Esophagus squamous epithelium (tissue), 5 donors: ENCODE data around the gene CHRNA4. TPM values are rescaled to one million over a fixed set of nuclear protein-coding genes. Genes with fewer than 3 reads are reported as not detected.
"Not testable (repeated sequence)": the region's sequence is repeated elsewhere in the genome, so short reads cannot be mapped to it uniquely, and the experiment has no call there.

ENCODE experiments used
- DNase-seq: peaks from one replicate; lab custom pipeline; 2025; lab: John Stamatoyannopoulos, UW
- H3K27ac ChIP-seq, 4 donors: fragments of 200-600 bp; sonication (generic); one replicate each; pipeline ENCODE4 v1.5.1; 2016 to 2019; ENCODE audit warnings: mild to moderate bottlenecking in 1 of 4
- H3K27me3 ChIP-seq, 4 donors: fragments of 200-600 bp; sonication (generic); 1 replicate in 3 of 4; 2 replicates in 1 of 4; pipeline versions ENCODE4 v1.5.1 to v1.6.0; 2017 to 2021; ENCODE audit warnings: antibody characterized with exemption in 1 of 4
- H3K36me3 ChIP-seq, 3 donors: fragments of 200-600 bp; sonication (generic); one replicate each; pipeline ENCODE4 v1.5.1; 2016 to 2019
- H3K4me1 ChIP-seq, 3 donors: fragments of 200-600 bp; sonication (generic); one replicate each; pipeline ENCODE4 v1.5.1; 2017 to 2019
- H3K4me3 ChIP-seq, 4 donors: fragments of 200-600 bp; sonication (generic); 1 replicate in 3 of 4; 2 replicates in 1 of 4; pipeline ENCODE4 v1.5.1; 2016 to 2019; ENCODE audit warnings: mild to moderate bottlenecking in 2 of 4, moderate library complexity in 1 of 4
- H3K9me3 ChIP-seq, 3 donors: fragments of 200-600 bp; sonication (generic); one replicate each; pipeline ENCODE4 v1.5.1; 2016 to 2019
- POLR2A ChIP-seq, 4 donors: fragments of 450-650 bp; IDR thresholded peaks; one replicate each; pipeline ENCODE4 v1.6.1; 2017; ENCODE audit warnings: antibody characterized with exemption in 4 of 4, mild to moderate bottlenecking in 4 of 4, moderate library complexity in 3 of 4
- WGBS, 2 donors: methylation state at CpG; one replicate each; pipeline ENCODE4 v1.1.5; 2018; 5-methylcytosine and 5-hydroxymethylcytosine counted together
- intact Hi-C: fragments of 100-400 bp; cut with DNase I; formaldehyde crosslinking; loops from one replicate; pipeline ENCODE4 v1.15.0; 2022
- total RNA-seq, 4 donors: library from RNA; depleted of rRNA; stranded (reverse); fragments of >200 nt; gene quantifications; one replicate each; pipeline ENCODE4 v1.1.0, GENCODE V29; 2016
- TF ChIP-seq, protein P1 (sequence below), 6 experiments: fragments of 450-650 bp in 4 of 6; fragments of 200-600 bp in 2 of 6; sonication (generic) in 2 of 6; IDR thresholded peaks; one replicate each; pipeline ENCODE4 v1.5.1; 2016 to 2019; ENCODE audit warnings: antibody characterized with exemption in 6 of 6, mild to moderate bottlenecking in 4 of 6, moderate library complexity in 4 of 6
- donor health status: DM: yes; HTN: yes; CAD: no.

The CHRNA4 gene
- total RNA-seq, 4 donors from 2014 or later, result not detected

DNA sequence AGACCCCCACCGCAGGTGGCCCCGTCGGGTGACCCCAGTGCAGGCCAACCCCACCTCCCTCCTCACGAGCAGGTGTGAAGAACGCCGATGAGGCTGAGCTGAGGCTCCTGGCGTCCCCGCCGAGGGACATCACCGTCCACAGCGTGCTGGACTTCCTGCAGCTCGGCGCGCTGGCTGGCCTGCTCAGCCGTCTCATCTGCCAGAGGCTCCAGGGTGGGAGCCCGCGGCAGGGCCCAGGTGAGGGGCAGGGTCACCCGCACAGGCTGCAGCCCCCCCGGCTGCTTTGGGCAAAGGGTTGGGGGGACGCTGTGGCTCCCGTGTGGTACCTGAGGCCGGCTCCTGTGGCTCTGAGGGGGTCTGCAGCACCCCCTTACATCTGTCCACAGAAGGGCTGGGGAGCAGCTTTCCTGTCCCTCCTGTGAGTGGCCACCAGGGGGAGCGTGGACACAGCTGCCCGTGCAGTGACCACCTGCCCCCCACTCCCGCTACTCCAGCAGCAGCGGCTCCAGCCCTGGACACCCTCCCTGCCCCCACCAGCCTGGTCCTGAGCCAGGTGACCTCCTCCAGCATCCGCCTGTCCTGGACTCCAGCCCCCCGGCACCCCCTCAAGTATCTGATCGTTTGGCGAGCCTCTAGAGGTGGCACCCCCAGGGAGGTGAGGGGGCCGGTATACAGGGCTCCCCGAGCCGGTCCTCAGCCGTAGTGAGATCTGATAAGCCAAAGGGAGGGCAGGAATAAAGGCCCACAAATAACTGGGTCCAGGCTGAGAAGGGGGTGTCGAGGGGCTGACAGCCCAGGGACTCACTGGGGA, 51.7 kb downstream of the CHRNA4 start:
- Histone ChIP-seq H3K4me3 (no peak overlapping the region), H3K4me1 (peaks cover 0 to 12% (median 0%) of the 10 kb centered on the region in 3 donors), H3K27me3 (peaks cover 0 to 85% (median 3%) of the 10 kb centered on the region in 4 donors), H3K27ac (no peak overlapping the region), H3K36me3 (no peaks in the 10 kb centered on the region), H3K9me3 (no peaks in the 10 kb centered on the region)
- intact Hi-C loops, result no loop called here
- no peak for DNase-seq
- 49 to 100% methylated on average over 1 to 3 of the region's 35 CpGs for WGBS, 2 donors
- no peak for TF ChIP-seq POLR2A (IDR thresholded peaks at IDR 0.05)
- TF ChIP-seq, protein P1, sequence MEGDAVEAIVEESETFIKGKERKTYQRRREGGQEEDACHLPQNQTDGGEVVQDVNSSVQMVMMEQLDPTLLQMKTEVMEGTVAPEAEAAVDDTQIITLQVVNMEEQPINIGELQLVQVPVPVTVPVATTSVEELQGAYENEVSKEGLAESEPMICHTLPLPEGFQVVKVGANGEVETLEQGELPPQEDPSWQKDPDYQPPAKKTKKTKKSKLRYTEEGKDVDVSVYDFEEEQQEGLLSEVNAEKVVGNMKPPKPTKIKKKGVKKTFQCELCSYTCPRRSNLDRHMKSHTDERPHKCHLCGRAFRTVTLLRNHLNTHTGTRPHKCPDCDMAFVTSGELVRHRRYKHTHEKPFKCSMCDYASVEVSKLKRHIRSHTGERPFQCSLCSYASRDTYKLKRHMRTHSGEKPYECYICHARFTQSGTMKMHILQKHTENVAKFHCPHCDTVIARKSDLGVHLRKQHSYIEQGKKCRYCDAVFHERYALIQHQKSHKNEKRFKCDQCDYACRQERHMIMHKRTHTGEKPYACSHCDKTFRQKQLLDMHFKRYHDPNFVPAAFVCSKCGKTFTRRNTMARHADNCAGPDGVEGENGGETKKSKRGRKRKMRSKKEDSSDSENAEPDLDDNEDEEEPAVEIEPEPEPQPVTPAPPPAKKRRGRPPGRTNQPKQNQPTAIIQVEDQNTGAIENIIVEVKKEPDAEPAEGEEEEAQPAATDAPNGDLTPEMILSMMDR (IDR thresholded peaks at IDR 0.05), result peak; percentile 49 to 81 (median 65)

DNA sequence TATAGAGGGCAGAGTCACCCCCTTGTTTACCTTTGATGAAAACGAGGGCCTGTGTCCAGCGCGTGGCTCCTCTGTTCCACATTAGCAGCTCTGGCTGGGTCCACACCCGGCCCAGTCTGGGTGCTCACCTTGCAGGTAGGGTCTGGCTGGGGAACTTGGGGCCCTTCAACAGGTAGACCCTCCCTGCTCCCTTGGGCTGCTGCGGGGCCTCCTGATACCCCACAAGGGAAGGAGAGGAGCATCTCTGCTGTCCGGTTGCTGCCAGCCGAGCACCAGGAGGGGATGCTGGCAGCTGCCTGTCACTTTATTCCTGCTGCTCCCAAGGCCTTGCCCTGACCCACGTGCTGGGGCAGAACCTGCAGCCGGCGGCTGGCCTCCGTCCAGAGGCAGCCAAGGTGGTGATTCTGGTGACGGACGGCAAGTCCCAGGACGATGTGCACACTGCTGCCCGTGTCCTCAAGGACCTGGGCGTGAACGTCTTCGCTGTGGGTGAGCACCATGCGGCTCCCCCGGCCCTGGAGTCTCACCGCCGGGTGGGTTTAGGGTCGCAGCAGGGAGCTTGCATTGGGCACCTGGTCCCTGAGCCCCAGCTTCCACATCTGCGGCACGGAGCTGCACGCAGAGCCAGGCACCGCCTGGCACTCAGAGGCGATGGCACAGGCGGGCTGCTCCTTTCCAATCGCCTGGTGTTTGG, 52.8 kb downstream of the CHRNA4 start:
- Histone ChIP-seq H3K27me3 (peaks cover 0 to 83% (median 3%) of the 10 kb centered on the region in 4 donors), H3K27ac (no peak overlapping the region), H3K4me1 (peaks cover 0 to 12% (median 0%) of the 10 kb centered on the region in 3 donors), H3K4me3 (no peak overlapping the region), H3K9me3 (no peaks in the 10 kb centered on the region), H3K36me3 (no peaks in the 10 kb centered on the region)
- WGBS, 2 donors, result 79 to 92% methylated on average over 2 to 15 of the region's 30 CpGs
- DNase-seq, result no peak
- intact Hi-C loops, result no loop called here
- no peak for TF ChIP-seq POLR2A (IDR thresholded peaks at IDR 0.05)
- TF ChIP-seq, protein P1 (IDR thresholded peaks at IDR 0.05), result no peak

DNA sequence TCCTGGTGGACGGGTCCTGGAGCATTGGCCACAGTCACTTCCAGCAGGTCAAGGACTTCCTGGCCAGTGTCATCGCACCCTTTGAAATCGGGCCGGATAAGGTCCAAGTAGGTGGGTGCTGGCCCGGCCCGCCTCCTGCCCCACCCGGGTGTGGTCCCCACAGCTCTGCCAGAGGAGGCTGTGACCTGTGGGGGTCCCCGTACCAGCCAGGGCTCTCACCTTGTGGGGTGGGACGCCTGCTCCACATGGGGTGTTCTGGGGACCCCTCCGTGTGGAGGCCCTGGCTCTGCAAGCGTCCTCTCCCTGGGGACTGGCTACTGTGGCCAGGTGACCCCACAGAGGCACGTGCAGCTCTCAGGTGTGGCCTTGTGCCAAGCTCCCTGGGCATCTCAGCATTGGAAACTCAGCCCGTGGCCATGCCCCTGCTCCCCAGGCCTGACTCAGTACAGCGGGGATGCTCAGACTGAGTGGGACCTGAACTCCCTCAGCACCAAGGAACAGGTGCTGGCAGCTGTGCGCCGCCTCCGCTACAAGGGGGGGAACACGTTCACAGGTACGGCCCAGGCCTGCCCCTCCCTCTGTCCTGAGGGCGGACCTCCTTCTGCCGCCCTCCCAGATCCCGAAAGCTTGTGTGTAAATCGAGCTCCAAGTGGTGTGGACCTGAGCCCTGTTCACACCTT, 53.5 kb downstream of the CHRNA4 start:
- intact Hi-C loops, result no loop called here
- WGBS, 2 donors, result 68% methylated on average over 7 of the region's 23 CpGs; no CpG with 5 or more reads in 1 of the 2 donors
- no peak overlapping the region for H3K4me3 ChIP-seq
- no peak for DNase-seq
- H3K27me3 ChIP-seq, result peaks cover 0 to 81% (median 3%) of the 10 kb centered on the region in 4 donors
- H3K9me3 ChIP-seq, result no peaks in the 10 kb centered on the region
- no peaks in the 10 kb centered on the region for H3K36me3 ChIP-seq
- peaks cover 0 to 12% (median 0%) of the 10 kb centered on the region in 3 donors for H3K4me1 ChIP-seq
- no peak overlapping the region for H3K27ac ChIP-seq
- TF ChIP-seq, protein P1 (IDR thresholded peaks at IDR 0.05), result no peak
- TF ChIP-seq POLR2A (IDR thresholded peaks at IDR 0.05), result no peak

DNA sequence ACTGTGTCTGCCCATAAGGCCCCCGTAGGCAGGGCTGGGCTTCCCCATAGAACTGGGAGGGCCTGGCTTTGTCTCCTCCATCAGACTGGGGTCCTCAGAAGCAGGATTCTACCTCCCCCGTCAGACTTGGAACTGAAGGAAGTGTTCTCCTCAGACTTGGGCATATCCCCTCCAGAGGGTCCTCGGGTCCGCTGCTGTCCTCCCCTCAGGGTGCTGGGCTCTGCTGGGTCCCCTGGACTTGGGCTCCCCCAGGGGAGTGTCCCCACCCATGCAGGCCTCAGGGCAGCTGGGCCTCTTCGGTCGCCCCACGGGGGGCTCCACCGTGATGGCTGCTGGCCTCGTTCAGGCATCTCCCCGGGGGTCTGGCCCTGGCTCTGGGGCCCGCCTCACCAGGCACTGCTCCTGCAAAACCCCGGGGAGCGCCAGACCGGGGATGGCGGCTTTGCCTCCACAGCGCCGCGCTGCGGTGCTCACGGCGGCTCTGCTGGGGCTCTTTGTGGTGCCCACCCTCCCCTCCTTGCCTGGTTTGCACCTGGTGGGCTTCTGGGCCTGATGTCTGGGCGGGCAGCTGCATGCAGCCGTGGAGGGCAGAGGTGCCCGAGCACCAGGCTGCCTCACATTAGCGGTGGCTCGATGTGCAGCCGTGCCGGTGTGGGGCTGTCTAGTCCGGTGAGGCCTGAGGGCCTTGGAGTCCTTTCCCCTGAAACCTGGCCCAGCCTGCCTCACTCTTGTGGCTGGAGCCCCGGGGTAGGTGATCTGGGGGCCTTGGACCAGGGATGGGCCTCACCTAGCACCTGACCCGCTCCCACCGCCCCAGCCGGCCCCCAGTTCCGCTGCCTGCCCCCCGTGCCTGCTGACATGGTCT, 54.2 kb downstream of the CHRNA4 start:
- Histone ChIP-seq H3K9me3 (peaks cover 0 to 4% (median 0%) of the 10 kb centered on the region in 3 donors), H3K4me1 (peaks cover 0 to 7% (median 0%) of the 10 kb centered on the region in 3 donors), H3K36me3 (no peaks in the 10 kb centered on the region), H3K4me3 (no peak overlapping the region), H3K27me3 (peaks cover 0 to 78% (median 3%) of the 10 kb centered on the region in 4 donors), H3K27ac (no peak overlapping the region)
- DNase-seq, result no peak
- TF ChIP-seq POLR2A (IDR thresholded peaks at IDR 0.05), result no peak
- TF ChIP-seq, protein P1 (IDR thresholded peaks at IDR 0.05), result no peak
- 82 to 88% methylated on average over 3 to 4 of the region's 35 CpGs for WGBS, 2 donors
- intact Hi-C loops, result no loop called here

- H3K4me1 ChIP-seq, H3K36me3 ChIP-seq, H3K4me3 ChIP-seq, H3K9me3 ChIP-seq, DNase-seq, intact Hi-C loops, H3K27ac ChIP-seq: not testable (repeated sequence)
- peaks cover 0 to 79% (median 3%) of the 10 kb centered on the region in 4 donors for H3K27me3 ChIP-seq
- 73 to 83% methylated on average over 6 to 7 of the region's 30 CpGs for WGBS, 2 donors
Measured at GRCh38 chr20:63305933-63306672, 55.0 kb downstream of the CHRNA4 start.
